Measurements from ENCODE around the gene ITPA.

ITPA gene

GRCh38 chr20:3262566-3262965 is 53.3 kb downstream of the ITPA start:
- no peak for DNase-seq (ENCODE audit: extremely low read depth, low read depth)
- H3K4me3 ChIP-seq (replicated peaks; ENCODE audit: low read depth, low read length): no peak overlapping the region
- TF ChIP-seq CTCF (IDR thresholded peaks at IDR 0.05; ENCODE audit: low read depth, low read length, missing control alignments): no peak

- no peak overlapping the region for H3K4me3 ChIP-seq (replicated peaks; ENCODE audit: low read depth, low read length)
- no peak for TF ChIP-seq CTCF (IDR thresholded peaks at IDR 0.05; ENCODE audit: low read depth, low read length, missing control alignments)
- DNase-seq (ENCODE audit: extremely low read depth, low read depth): no peak
These were observed 60.8 kb downstream of the ITPA start for GRCh38 chr20:3270051-3270450.

- no peak overlapping the region for H3K4me3 ChIP-seq (replicated peaks; ENCODE audit: low read depth, low read length)
- no peak for TF ChIP-seq CTCF (IDR thresholded peaks at IDR 0.05; ENCODE audit: low read depth, low read length, missing control alignments)
- no peak for DNase-seq (ENCODE audit: extremely low read depth, low read depth)
These were observed 64.1 kb downstream of the ITPA start for GRCh38 chr20:3273371-3273770.
